NT2/D1 (cell line): ENCODE data around the gene PLVAP.
"Not testable (repeated sequence)": the region's sequence is repeated elsewhere in the genome, so short reads cannot be mapped to it uniquely, and the experiment has no call there.

Source experiments
- DNase-seq: peaks from one replicate; pipeline ENCODE4 v3.0.0-alpha.2; 2011; ENCODE audit warnings: low read depth, low spot score
- H3K27me3 ChIP-seq: 2 replicates; pipeline ENCODE4 v1.6.0; 2011; ENCODE audit warnings: mild to moderate bottlenecking; ENCODE audit not compliant: insufficient read length, insufficient read depth
- H3K36me3 ChIP-seq: 2 replicates; pipeline ENCODE4 v1.6.1; 2011; ENCODE audit warnings: mild to moderate bottlenecking, low read length, mixed read lengths; ENCODE audit not compliant: insufficient read depth, insufficient read length
- H3K4me1 ChIP-seq: 2 replicates; pipeline ENCODE4 v1.5.1; 2011; ENCODE audit not compliant: insufficient read depth, insufficient read length
- H3K4me3 ChIP-seq: 2 replicates; pipeline ENCODE4 v1.5.1; 2011; ENCODE audit warnings: low read depth; ENCODE audit not compliant: insufficient read length
- H3K9ac ChIP-seq: 2 replicates; pipeline ENCODE4 v1.6.0; 2011; ENCODE audit warnings: low read depth; ENCODE audit not compliant: insufficient read length
- H3K9me3 ChIP-seq: 2 replicates; pipeline ENCODE4 v1.5.1; 2011; ENCODE audit warnings: mild to moderate bottlenecking, low read length; ENCODE audit not compliant: insufficient read depth
- SUZ12 ChIP-seq: IDR thresholded peaks from 2 replicates; pipeline ENCODE4 v1.6.1; 2011; ENCODE audit not compliant: insufficient read length, insufficient read depth; ENCODE audit errors: extremely low read depth
- YY1 ChIP-seq: IDR thresholded peaks from 2 replicates; pipeline ENCODE4 v1.6.1; 2011; ENCODE audit not compliant: insufficient read length, insufficient read depth
- ZNF274 ChIP-seq: IDR thresholded peaks from 2 replicates; pipeline ENCODE4 v1.6.1; 2011; ENCODE audit warnings: mild to moderate bottlenecking, low read depth, low read length

PLVAP gene

GRCh38 chr19:17370026-17370587, 7.0 kb downstream of the PLVAP start:
- DNase-seq: no peak
- H3K27me3 ChIP-seq: peaks cover 4% of the 10 kb centered on the region
- H3K4me3 ChIP-seq: no peak overlapping the region
- TF ChIP-seq SUZ12 (no peak), YY1 (no peak), ZNF274 (no peak)
- no peaks in the 10 kb centered on the region for H3K9me3 ChIP-seq
- no peaks in the 10 kb centered on the region for H3K36me3 ChIP-seq
- no peak overlapping the region for H3K9ac ChIP-seq
- peaks cover 4% of the 10 kb centered on the region for H3K4me1 ChIP-seq

DNA sequence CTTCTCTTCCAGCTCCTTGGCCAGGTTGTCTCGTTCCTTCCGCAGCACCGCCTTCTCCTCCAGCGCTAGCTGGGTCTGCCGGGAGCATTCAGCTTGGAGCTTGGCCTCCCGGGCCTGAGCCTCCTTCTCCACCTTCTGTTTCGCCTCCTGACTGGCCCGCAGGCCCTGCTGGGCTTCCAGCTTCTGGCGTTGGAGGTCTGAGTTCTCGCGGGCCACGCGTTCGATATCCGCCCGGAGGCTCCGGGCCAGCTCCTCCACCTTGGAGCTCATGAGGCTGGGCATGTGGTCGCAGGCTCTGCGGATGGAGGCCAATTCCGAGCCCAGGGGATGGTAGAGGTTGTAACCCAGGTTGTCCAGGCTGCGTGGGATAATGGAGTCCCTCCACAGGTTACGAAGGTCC, 11.8 kb downstream of the PLVAP start:
- H3K27me3 ChIP-seq: peaks cover 4% of the 10 kb centered on the region
- no peaks in the 10 kb centered on the region for H3K36me3 ChIP-seq
- TF ChIP-seq SUZ12 (no peak), ZNF274 (no peak), YY1 (no peak)
- no peak overlapping the region for H3K9ac ChIP-seq
- no peak overlapping the region for H3K4me3 ChIP-seq
- H3K4me1 ChIP-seq: peaks cover 3% of the 10 kb centered on the region
- H3K9me3 ChIP-seq: no peaks in the 10 kb centered on the region
- DNase-seq: no peak

- DNase-seq, H3K9me3 ChIP-seq, H3K4me1 ChIP-seq, H3K9ac ChIP-seq, H3K36me3 ChIP-seq, H3K4me3 ChIP-seq, H3K27me3 ChIP-seq: not testable (repeated sequence)
Observed at GRCh38 chr19:17363852-17364605, 13.1 kb downstream of the PLVAP start.

DNA sequence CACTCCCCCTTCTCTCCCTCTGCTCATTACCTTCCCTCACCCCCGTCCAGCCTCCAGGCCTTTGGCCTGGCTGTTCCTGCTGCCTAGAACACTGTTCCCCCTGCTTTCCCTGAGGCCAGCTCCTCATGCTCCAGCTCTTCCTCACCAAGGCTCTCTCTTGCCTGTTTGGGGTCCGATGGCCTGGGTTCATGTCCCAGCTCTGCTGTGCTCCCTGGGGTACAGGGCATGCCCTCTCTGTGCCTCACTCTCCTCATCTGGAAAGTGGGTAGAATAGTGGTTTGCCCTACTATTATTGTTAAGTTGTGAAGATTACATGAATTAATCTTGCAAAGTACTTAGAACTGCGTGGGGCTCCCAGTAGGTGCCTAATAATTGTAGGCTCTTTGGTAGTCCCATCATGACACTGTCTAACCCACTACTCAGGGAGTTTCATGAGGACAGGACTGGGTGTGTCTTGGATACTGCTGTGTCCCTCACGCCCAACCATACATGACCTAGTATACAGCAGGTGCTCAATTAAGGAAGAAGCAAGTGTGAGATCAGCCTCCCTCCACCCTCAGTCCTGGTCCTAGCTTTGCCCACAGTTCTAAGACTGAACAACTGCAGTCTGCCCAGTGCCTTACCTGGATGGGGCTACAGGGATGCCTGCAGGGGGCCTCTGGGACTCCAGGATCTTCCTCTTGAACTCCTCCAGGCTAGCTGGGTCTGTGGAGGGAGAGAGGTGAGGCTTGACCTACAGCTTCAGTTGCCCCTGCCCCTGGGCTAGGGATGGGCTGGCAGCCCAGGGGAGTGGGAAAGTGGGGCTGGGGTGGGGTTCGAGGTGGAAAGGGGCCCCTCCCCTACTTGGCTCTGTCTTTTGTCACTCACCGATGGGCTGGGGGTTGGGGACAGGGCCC, 17.0 kb downstream of the PLVAP start:
- no peak for TF ChIP-seq ZNF274
- TF ChIP-seq SUZ12: no peak
- TF ChIP-seq YY1: no peak
- Histone ChIP-seq H3K4me3 (no peak overlapping the region), H3K9ac (peak overlapping the region; percentile 26), H3K36me3 (no peaks in the 10 kb centered on the region), H3K27me3 (no peaks in the 10 kb centered on the region), H3K9me3 (no peaks in the 10 kb centered on the region), H3K4me1 (peaks cover 4% of the 10 kb centered on the region)
- no peak for DNase-seq

DNA sequence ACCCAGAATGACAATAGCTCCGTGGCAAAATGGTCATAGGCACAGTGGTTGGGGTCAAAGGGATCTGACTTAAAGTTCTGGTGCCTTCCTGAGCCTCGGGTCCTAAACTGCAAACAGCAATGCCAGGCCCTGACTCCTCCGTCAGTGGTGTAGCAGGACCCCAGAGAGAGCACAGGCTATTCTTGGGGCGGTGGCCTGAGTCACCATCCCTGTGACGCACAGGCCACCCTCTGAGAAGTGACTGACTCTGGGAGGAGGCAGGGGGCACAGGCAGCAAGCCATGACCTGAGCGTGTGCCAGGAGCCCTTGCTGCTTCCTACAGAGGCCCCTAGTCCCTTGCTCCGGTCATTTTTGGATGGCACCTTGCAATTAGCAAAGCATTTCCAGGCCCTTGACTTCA, 18.7 kb downstream of the PLVAP start:
- H3K9me3 ChIP-seq: no peaks in the 10 kb centered on the region

DNA sequence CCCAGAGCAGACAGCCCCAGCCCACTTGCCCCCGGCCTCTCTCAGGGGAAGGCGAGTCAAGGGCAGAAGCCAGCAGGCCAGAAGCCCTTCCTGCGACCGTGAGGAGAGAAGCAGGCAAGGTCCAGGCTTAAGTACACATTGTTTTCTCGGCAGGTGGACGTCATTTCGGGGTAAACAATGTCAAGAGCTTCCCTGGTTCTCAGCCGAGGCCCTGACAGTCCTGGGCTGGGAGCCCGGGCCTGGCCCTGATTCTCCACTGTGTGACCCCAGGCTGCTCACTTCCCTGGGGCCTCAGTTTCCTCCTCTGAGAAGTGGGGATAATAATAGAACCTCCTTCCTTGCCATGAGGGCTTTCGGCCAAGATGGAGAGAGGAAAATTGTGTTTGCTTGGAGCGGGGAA, 19.4 kb downstream of the PLVAP start:
- Histone ChIP-seq H3K9me3 (no peaks in the 10 kb centered on the region), H3K36me3 (no peaks in the 10 kb centered on the region), H3K4me1 (peaks cover 4% of the 10 kb centered on the region), H3K4me3 (no peak overlapping the region), H3K9ac (no peak overlapping the region), H3K27me3 (no peaks in the 10 kb centered on the region)
- TF ChIP-seq ZNF274: no peak
- no peak for TF ChIP-seq YY1
- no peak for TF ChIP-seq SUZ12
- no peak for DNase-seq

More for the DNA sequence above, 18.7 kb downstream of the PLVAP start:
- Histone ChIP-seq H3K4me3 (no peak overlapping the region), H3K9ac (peak overlapping the region; percentile 42), H3K27me3 (no peaks in the 10 kb centered on the region), H3K36me3 (no peaks in the 10 kb centered on the region), H3K4me1 (peaks cover 4% of the 10 kb centered on the region)
- TF ChIP-seq YY1: no peak
- TF ChIP-seq SUZ12: no peak
- no peak for TF ChIP-seq ZNF274
- no peak for DNase-seq

DNA sequence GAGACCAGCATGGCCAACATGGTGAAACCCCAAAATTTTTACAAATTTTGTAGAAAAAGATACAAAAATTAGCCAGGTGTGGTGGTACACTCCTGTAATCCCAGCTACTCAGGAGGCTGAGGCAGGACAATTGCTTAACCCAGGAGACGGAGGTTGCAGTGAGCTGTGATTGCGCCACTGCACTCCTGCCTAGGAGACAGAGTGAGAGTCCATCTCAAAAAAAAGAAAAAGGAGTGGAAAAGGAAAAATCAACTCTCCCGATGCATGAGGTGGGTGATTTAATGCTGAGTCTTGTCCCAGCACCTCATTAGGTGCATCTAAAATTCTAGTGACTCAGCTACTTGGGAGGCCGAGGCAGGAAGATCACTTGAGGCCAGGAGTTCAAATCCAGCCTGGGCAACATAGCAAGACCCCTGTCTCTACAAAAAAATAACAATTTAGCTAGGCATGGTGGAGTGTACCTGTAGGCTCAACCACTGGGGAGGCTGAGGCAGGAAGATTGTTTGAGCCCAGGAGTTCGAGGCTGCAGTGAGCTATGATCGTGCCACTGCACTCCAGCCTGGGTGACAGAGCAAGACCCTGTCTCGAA, 20.0 kb downstream of the PLVAP start:
- TF ChIP-seq YY1 (no peak), ZNF274 (no peak), SUZ12 (no peak)
- no peaks in the 10 kb centered on the region for H3K9me3 ChIP-seq
- H3K36me3 ChIP-seq: no peaks in the 10 kb centered on the region
- DNase-seq: no peak
- H3K4me1 ChIP-seq: peaks cover 4% of the 10 kb centered on the region
- no peak overlapping the region for H3K4me3 ChIP-seq
- no peaks in the 10 kb centered on the region for H3K27me3 ChIP-seq
- no peak overlapping the region for H3K9ac ChIP-seq
